HG03025 (cell line): ENCODE measurements around the gene ANTXR1.
"Not testable (repeated sequence)": the region's sequence is repeated elsewhere in the genome, so short reads cannot be mapped to it uniquely, and the experiment has no call there.

Source experiments
- ATAC-seq: cut with Tn5 transposase; IDR thresholded peaks from one replicate; pipeline ENCODE4 v1.9.1; 2021; ENCODE audit warnings: mild to moderate bottlenecking, moderate library complexity; ENCODE audit not compliant: unreplicated experiment, low FRiP score

The ANTXR1 gene

DNA sequence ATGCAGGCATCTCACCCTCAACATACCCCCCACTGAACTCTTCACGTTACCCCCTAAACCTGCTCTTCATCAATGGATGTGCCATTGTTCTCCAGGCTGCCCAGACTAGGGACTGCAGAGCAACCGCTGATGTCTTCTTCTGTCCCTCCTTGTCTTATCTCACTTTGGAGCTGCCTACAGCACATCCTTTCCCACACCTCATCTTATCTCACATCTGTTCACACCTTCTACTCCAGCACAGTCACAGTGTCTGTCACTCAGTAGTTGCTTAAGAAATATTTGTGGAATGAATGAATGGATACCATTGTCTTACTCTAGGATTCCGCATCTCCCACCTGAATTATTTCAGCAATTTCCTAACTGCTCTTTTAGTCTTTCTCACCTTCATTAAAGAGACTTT lies 144.5 kb downstream of the ANTXR1 start:
- no peak for ATAC-seq

DNA sequence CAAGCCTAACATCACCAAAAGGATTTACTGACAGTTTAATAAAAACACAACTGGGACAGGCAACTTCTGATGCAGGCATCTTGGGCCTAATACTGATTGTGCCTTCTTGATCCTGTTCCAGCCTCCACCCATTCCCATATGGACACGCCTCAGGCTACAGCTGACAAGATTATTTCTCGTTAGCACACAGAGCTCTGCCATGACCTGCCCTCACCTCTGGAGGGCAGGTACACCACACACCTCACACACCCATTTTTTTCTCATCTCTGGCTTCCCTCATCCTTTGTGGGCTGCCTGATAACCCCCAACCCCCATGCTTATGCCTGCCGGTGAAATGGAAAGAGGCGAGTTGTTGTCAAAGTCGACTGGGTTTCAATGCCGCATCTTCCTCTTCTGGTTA lies 147.0 kb downstream of the ANTXR1 start:
- ATAC-seq = no peak

DNA sequence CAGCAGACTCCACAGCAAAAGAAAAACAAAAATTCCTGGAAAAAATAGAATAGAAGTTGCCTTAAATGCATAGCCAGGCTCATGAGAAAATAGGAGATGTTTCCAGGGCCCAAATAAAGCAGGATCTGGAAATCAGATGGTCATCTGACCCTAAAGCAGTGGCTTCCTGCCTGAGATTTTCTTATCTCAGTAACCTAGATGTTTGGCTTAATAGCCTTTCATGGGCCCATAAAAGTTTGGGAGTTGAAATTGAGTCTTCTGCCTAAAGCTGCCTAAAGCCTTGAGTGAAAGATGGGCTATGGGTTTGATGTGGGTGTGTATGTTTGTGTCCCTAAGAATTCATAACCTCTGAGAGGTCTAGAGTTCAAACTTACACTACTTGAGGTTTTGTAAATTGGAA lies 149.1 kb downstream of the ANTXR1 start:
- no peak for ATAC-seq

DNA sequence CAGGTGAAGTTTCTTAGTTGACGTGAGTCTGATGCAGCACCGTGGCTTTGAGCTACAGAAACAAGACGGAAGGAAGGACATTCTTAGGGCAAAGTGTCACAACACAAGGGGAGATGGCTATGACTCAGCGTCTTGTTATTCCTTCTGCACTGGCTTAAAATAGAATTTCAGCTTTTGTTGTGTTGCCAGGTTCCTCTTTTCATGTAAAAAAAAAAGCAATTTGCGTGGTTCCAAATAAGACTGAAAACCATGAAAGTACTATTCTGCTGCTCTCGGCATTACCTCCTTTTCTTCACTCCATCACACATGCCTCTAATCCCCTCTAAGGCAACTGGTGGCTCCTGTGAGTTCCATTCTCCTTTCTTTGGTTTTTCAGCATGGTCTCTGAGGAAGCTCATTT lies 150.1 kb downstream of the ANTXR1 start:
- no peak for ATAC-seq

DNA sequence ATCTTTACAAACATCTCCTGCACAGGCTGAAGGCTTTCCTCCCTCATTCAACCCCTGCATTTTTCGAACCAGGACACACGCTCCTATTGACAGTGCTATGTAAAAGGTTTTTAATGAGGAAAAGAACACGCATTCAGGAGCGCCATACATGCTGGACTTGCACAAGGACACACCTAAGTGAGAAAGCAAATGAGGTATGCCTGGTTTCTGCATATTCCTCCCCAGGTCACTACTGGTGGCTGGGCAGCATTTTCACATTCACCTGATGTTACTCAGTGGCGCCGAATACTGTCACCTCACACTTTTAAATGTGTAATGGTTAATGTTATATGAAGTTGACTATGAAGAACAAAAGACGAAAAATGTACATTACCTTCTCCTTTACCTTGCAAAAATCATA lies 150.6 kb downstream of the ANTXR1 start:
- no peak for ATAC-seq

DNA sequence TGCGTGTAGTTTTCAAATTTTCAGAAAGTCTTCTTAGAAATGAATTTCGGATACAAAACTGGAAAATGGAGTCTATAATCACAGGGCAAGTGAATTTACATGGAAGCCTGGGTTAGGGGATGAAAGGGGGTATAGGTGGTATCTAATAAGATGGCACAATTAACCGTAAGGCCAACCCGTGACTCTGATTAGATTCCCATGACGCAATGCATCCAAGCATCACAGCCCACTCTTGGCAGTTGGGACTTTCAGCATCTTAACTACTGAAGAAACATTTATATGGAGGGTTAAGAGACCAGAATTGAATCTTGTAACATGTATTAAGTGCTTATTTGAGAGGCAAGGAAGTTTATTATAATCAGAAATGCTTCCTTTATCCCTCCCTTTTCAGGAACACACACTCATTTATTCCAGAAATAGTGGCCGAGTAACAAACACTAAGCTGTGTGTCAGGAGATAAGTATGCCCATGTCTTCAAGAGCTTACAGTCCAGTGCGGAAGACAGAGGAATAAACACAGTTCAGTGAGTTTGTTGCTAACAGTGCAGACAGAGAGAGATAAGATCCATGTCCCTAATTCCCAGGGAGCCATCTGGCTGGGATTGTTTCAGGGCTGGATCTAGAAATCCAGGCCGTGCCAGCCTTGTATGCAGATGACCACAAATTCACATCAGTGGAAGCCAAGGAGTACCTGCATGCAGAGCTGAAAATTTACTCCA lies 151.2 kb downstream of the ANTXR1 start:
- ATAC-seq = no peak

DNA sequence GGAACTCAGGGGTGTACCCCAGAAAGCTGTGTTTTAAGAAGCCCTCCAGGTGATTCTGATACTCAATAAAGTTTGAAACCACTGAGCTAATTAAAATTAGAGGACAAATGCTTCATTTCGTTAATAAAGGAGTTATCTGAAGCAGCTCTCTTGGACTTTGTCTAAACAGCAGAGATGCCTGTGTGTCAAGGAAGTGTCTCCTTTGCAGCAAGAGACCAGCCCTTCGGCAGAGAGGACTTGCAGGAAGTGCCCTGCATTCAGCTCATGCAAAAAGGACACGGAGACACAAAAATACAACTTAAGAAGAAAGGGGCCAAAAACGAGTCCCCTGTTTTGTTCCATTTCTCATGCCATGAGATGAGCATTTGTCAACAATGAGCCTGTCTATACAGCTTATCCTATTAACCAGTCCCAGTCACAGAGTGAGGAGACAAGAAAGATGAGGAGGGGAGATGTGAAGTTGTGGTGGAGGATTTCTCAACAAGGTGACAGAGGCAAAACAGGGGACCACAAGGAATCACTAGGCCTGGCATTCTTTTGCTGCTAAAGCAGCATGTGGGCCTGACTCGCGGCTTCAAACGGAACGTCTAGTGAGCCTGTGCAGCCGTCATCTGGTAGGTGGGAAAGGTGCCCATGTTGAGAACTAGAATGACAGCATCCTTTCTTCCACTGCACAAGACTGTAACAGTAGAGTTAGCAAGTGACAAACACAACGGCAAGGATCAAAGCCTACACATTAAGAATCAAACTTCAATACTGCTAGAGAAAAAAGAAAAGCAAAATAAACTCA lies 152.3 kb downstream of the ANTXR1 start:
- no peak for ATAC-seq

DNA sequence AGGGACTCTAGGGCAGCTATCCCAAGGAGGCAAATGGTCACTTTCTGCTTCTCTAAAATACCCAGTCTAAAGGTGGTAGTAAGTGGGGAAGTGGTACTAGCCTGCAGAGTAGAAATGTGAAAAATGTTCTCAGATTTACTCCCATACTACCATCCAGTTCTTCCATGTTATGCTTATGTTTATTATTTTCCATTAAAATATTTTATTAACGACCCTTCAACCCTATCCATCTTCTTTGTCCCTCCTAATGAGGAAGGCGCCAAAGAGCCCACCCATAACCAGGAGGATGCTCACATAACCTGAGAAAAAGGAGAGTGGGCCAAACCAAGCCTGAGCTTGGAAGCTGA lies 153.5 kb downstream of the ANTXR1 start:
- ATAC-seq = no peak

DNA sequence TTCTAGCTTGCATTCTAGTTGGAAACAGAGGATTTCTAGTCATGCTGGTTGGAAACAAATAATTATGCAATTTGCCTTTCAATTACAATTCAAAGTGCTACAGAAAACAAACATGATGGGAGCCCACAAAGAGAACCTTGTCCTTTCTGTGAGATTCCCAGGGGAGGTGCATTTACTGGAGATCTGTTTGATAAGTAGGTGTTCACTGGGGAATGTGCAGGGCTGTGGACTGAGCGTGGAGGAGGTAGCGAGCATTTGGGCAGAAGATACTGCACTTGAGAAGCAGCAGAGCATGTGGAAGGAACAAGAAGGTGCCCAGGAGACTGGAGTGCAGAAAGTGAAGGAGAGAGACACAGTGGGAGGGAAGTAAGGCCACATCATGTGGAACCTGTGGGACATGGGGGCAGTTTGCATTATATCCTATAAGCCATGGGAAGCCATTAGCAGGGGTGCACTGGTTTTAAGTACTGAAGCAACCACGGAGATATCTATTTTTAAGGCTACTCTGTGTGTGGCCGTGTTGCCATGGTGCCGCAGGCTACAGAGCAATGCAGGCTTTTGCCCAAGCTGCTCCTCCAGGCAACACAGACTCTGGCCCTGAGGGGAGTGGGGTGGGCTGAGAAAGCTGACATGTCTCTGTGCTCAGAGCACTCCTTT lies 154.0 kb downstream of the ANTXR1 start:
- ATAC-seq = no peak

DNA sequence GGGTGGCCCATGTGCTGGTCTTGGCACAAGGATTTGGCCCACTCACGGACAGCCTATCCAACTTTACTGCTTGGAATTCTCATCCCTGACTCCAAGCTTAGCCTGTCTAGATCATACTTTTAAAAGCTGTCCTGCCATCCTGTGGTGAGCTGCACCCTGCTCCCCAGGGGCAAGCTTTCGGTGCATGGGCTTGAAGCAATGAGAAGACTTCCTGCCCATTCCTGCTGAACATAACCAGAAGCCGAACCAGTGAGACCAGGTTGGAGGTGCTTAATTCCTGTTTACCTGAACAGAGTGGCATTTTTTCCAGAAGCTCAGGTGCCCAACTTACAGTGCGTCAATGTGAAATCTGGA lies 154.5 kb downstream of the ANTXR1 start:
- no peak for ATAC-seq

DNA sequence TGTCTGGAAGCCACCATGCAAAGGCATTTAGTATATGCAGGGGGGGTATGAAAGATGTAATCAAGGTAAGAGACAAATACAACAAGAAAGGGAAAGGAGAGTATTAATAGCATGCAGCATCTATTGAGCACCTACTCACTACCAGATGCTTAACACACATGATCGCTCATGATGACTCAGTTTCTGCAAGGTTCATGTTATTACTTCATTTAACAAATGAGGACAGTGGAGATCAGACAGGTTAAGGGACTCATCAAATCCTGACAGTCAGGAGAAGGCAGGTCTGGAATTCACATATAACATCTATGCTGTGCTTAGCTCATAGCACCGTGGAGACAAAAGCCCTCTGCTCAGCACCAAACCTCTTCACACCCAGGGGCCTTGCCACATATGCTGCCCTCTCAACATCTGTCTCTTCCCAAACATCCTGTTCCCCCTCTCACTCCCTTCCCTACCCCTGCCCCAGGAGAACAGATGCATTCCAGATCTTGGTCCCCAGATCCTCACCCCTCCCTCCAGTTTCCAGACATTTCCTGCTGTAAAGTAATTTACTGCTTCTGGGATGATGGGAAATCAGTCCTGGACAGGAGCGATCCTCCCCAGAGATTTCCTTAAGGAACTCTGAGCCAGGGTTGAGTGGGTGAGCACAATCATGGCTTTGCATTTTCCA lies 155.3 kb downstream of the ANTXR1 start:
- no peak for ATAC-seq

DNA sequence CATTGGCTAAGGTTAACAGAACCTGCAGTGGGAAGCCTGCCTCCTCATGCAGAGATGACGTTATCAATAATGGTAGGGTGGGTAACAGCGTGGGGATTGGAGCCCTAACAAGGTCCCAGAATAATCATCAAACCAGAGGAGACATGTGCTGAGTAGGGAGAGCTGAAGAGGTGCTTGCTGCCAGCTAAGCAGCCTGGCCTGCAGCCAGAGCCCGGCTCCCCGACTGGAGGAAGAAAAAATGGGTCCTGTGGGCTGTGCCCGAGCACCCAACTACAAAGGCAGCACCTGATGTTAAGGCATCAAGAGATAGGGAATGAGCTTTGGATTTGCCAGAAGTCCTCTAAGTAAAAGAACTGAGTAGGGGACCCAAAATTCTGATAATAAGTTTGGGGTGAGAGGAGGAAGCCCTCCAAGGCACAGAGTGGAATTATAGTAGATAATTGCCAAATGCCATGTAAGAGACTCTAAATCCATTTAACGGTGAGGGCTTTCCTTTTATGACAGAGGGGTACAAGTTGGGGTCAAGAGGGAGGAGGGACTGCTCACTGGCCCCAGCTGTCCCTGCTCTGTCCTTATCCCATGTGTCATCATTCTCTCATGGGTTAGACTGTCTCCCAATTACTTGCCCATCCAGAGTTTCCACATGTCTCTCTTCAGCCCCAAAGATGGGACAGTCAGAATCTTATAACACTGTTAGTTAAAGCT lies 156.1 kb downstream of the ANTXR1 start:
- no peak for ATAC-seq

DNA sequence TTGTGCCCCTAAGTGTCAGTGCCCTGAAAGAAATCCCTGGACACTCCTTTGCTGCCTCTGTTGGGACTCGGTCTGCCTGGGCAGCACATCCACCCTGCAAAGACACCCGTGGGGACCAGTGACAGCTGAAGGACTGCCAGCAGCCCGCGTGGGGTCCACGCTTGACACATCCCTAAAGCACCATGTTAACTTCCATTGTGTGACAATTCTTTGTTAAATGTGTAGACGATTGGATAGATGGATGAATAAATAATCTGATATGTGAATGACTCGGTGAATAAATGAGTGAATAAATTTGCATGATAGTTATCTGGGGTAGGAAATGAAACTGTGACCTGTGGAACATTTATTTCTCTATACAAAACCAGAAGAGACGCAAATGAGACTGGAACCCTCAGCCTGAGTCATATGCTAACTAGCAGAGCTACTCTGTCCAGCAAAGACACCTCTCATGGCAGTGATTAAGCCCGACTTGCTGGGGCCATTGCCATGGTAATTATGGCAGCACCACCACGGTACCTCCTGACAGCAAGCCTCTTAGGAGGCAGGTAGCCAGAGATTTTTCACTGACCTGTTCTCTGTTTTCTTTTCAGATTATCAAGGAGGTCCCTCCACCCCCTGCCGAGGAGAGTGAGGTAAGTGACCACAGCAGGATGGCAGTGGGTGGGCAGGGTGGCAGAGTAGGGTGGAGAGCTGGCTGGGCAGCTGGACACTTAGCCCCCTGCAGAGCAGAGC lies 156.8 kb downstream of the ANTXR1 start:
- ATAC-seq = no peak

DNA sequence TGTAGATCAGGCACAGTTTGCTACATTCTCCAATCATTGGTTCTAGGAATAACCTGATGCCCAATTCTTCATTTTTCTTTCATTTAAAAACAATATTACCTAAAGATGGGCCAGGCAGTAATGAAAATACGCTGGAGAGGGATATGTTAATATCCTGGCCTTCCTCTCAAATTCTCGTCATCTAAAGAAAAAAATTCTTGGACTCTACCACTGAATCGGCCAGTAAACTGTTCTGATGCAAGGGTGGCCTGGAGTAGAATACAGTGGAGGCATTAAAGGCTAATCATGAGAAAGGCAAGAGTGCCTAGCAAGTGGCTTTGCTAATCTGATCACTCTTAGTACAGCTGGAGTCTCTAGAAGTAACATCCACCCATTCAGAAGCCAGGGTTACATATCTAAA lies 157.7 kb downstream of the ANTXR1 start:
- ATAC-seq = no peak

DNA sequence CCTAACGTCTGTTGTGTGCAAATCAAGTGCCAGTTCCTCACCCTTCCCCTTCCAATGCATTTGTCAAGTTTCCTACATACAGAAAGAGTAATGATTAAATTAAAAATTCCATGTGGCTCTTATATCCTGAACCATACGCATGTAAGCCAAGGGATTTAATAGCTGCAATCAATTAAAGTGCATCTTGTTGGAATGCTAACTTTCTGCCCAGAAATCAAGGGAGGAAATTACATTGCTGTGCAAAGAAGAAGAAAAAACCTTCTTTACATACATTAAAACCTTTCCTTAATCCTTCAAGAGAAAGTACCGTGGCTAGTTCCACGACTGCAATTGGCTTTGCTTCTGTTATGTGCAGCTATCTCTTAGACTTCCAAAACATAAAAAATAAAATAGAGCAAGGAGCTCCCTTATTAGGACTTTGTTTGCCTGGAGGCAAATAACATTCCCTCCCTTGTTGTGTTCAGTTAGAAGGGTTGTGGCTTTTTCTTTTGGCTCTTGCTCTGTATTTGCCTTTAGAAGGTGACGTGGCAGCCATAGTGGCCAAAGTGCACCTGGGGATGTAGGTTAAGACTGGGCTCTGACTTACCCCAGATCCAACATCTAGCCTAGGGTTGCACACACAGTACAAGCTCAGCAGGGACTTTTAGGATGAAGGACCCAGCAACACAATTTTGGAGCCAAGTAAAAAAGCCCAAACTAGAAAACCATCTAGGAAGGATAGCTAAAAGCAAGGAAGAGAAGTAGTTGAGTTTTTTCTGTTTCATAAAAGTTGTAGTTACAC lies 158.3 kb downstream of the ANTXR1 start:
- no peak for ATAC-seq

DNA sequence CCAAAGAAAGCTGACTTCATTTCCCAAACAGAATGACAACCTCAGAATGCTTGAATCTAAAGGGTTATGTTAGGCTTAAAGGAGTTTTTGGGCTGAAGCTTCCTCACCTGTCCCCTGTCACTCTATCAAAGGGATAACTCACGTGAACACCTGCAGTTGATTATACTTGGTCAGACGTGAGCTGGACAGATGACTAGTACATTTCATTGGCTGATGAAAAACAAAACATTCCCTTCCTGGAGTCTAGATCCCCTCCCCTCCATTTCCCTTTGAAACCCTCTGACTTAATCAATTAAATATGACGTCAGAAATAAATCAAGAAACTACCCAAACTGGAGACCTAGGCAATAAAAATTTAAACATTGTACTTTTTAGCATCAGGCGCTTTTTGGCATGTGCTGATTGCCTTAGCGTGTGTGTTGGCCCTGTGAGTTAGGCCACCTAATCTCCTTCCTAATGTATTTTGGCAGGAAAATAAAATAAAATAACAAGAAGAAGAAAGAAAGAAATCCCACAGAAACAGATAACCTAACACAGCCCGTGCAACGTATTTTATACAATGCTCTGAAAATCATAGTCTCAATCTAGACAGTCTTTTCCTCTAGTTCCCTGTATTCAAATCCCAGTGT lies 159.0 kb downstream of the ANTXR1 start:
- no peak for ATAC-seq

DNA sequence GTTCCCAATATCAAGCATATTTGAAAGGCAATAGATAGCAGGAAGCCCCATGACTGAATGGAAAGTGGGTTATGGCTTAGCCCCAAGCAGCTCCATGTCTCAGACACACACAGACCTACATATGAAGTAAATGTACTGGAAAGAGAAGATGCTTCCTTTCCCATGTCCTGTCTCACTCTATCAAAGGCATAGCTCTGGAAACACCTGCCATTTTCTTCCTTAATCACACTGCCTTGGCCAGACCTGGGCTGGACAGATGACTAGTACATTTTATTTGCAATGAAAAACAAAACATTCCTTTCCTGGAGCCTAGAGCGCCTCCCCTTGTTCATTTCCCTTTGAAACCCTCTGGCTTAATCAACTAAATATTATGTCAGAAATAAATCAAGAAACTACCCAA lies 160.7 kb downstream of the ANTXR1 start:
- ATAC-seq = no peak

DNA sequence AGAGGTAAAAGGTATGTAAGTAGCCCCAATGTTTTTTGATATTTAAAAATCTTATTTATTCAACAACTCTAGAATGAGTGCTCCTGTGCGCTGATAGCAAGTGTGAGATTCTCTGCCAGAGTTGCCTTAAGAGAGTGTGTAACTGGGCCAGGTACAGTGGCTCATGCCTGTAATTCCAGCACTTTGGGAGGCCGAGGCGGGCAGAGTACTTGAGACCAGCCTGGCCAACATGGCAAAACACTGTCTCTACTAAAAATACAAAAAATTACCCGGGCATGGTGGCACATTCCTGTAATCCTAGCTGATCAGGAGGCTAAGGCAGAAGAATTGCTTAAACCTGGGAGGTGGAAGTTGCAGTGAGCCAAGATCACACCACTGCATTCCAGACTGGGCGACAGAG lies 161.2 kb downstream of the ANTXR1 start:
- ATAC-seq = not testable (repeated sequence)
